ENCODE results near the gene ZNF775. TPM values are rescaled to one million over a fixed set of nuclear protein-coding genes. Genes with fewer than 3 reads are reported as not detected.

Gene ZNF775
- polyA plus RNA-seq, 1 experiment: 2.2 TPM

- CTCF ChIA-PET: interaction anchor here (0.6 to 1.5 kb wide), 7 partner anchors 11 to 72 kb away, joined by 3 to 9 read pairs (median 4); a partner anchor contains a TSS
- H3K4me3 ChIP-seq (ENCODE audit: low read depth, low read length): no peak overlapping the region
- DNase-seq (ENCODE audit: low read depth, low spot score): no peak
- no peak overlapping the region for H3K27ac ChIP-seq (ENCODE audit: low read depth, low read length)
- peaks cover 2% of the 10 kb centered on the region; the same call in 1 of the 2 replicates for H3K9me3 ChIP-seq (ENCODE audit: control insufficient read depth, insufficient read depth, low read length)
- POLR2A ChIA-PET: interaction anchor here (0.7 to 1.5 kb wide), 2 partner anchors 16 to 1361 kb away, joined by 3 to 4 read pairs; a partner anchor contains a TSS
- H3K27me3 ChIP-seq (ENCODE audit: control insufficient read depth, insufficient read depth, low read length): no peaks in the 10 kb centered on the region
- TF ChIP-seq, protein P1, sequence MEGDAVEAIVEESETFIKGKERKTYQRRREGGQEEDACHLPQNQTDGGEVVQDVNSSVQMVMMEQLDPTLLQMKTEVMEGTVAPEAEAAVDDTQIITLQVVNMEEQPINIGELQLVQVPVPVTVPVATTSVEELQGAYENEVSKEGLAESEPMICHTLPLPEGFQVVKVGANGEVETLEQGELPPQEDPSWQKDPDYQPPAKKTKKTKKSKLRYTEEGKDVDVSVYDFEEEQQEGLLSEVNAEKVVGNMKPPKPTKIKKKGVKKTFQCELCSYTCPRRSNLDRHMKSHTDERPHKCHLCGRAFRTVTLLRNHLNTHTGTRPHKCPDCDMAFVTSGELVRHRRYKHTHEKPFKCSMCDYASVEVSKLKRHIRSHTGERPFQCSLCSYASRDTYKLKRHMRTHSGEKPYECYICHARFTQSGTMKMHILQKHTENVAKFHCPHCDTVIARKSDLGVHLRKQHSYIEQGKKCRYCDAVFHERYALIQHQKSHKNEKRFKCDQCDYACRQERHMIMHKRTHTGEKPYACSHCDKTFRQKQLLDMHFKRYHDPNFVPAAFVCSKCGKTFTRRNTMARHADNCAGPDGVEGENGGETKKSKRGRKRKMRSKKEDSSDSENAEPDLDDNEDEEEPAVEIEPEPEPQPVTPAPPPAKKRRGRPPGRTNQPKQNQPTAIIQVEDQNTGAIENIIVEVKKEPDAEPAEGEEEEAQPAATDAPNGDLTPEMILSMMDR (IDR thresholded peaks at IDR 0.05; ENCODE audit: low read depth, low read length): peak; percentile 69
These were observed 9.8 kb downstream of the ZNF775 start for GRCh38 chr7:150388709-150389531.

- ChIA-PET CTCF (interaction anchor here (0.6 to 1.5 kb wide), 3 partner anchors 11 to 34 kb away, joined by 3 to 9 read pairs (median 6); no protein-coding TSS in a partner anchor), POLR2A (interaction anchor here (0.7 to 1.5 kb wide), 2 partner anchors 16 to 1360 kb away, joined by 3 to 4 read pairs; a partner anchor contains a TSS)
- Histone ChIP-seq H3K27ac (ENCODE audit: low read depth, low read length) (no peak overlapping the region), H3K9me3 (ENCODE audit: control insufficient read depth, insufficient read depth, low read length) (peaks cover 2% of the 10 kb centered on the region; the same call in 1 of the 2 replicates), H3K4me3 (ENCODE audit: low read depth, low read length) (no peak overlapping the region), H3K27me3 (ENCODE audit: control insufficient read depth, insufficient read depth, low read length) (no peaks in the 10 kb centered on the region)
- TF ChIP-seq, protein P1 (IDR thresholded peaks at IDR 0.05; ENCODE audit: low read depth, low read length): no peak
- DNase-seq (ENCODE audit: low read depth, low spot score): no peak
These were observed 10.3 kb downstream of the ZNF775 start for GRCh38 chr7:150389532-150389816.

- TF ChIP-seq, protein P1 (IDR thresholded peaks at IDR 0.05; ENCODE audit: low read depth, low read length): no peak
- peak overlapping the region; percentile 11 for H3K27ac ChIP-seq (ENCODE audit: low read depth, low read length)
- POLR2A ChIA-PET: no interaction called here
- CTCF ChIA-PET: no interaction called here
- H3K27me3 ChIP-seq (ENCODE audit: control insufficient read depth, insufficient read depth, low read length): no peaks in the 10 kb centered on the region
- DNase-seq (ENCODE audit: low read depth, low spot score): no peak
- peaks cover 2% of the 10 kb centered on the region; the same call in 1 of the 2 replicates for H3K9me3 ChIP-seq (ENCODE audit: control insufficient read depth, insufficient read depth, low read length)
- H3K4me3 ChIP-seq (ENCODE audit: low read depth, low read length): no peak overlapping the region
These were observed 11.1 kb downstream of the ZNF775 start for GRCh38 chr7:150390205-150390604.

- Histone ChIP-seq H3K27ac (ENCODE audit: low read depth, low read length) (no peak overlapping the region), H3K27me3 (ENCODE audit: control insufficient read depth, insufficient read depth, low read length) (no peaks in the 10 kb centered on the region), H3K9me3 (ENCODE audit: control insufficient read depth, insufficient read depth, low read length) (peaks cover 2% of the 10 kb centered on the region; the same call in 1 of the 2 replicates), H3K4me3 (ENCODE audit: low read depth, low read length) (no peak overlapping the region)
- POLR2A ChIA-PET: no interaction called here
- no peak for DNase-seq (ENCODE audit: low read depth, low spot score)
- TF ChIP-seq, protein P1 (IDR thresholded peaks at IDR 0.05; ENCODE audit: low read depth, low read length): no peak
- CTCF ChIA-PET: interaction anchor here (0.9 to 1.7 kb wide), 4 partner anchors 22 to 38 kb away, joined by 3 to 5 read pairs (median 3); no protein-coding TSS in a partner anchor
These were observed 14.2 kb downstream of the ZNF775 start for GRCh38 chr7:150393325-150393724.

- no peaks in the 10 kb centered on the region for H3K27me3 ChIP-seq (ENCODE audit: control insufficient read depth, insufficient read depth, low read length)
- H3K27ac ChIP-seq (ENCODE audit: low read depth, low read length): no peak overlapping the region
- H3K9me3 ChIP-seq (ENCODE audit: control insufficient read depth, insufficient read depth, low read length): no peaks in the 10 kb centered on the region; the same call in 1 of the 2 replicates
- H3K4me3 ChIP-seq (ENCODE audit: low read depth, low read length): no peak overlapping the region
- TF ChIP-seq, protein P1 (IDR thresholded peaks at IDR 0.05; ENCODE audit: low read depth, low read length): no peak
- ChIA-PET POLR2A (no interaction called here), CTCF (no interaction called here)
- DNase-seq (ENCODE audit: low read depth, low spot score): no peak
These were observed 17.3 kb downstream of the ZNF775 start for GRCh38 chr7:150396426-150396825.
